Activated naive CD4-positive, alpha-beta T cell treated with anti-CD3 and anti-CD28 coated beads for 36 hours (primary cell): ENCODE data around the gene OR2C3. TPM values are rescaled to one million over a fixed set of nuclear protein-coding genes. Genes with fewer than 3 reads are reported as not detected.

ENCODE experiments used
- CTCF ChIA-PET: fragments of 350-600 bp; sonication (Branson Sonifier 250); formaldehyde crosslinking; loops from one replicate; lab custom pipeline; 2021; ENCODE audit warnings: antibody characterized with exemption; lab: Charles Lee
- DNase-seq: peaks from one replicate; pipeline ENCODE4 v3.0.0-alpha.2; 2020
- H3K27ac Mint-ChIP-seq: one replicate; pipeline ENCODE4 v1.8.0; 2021; ENCODE audit warnings: mild to moderate bottlenecking, mixed read lengths
- H3K27me3 Mint-ChIP-seq: one replicate; pipeline ENCODE4 v1.8.0; 2021; ENCODE audit warnings: low read depth, mixed read lengths
- H3K36me3 Mint-ChIP-seq: one replicate; pipeline ENCODE4 v1.8.0; 2021; ENCODE audit warnings: low read depth, mixed read lengths
- H3K4me1 Mint-ChIP-seq: one replicate; pipeline ENCODE4 v1.8.0; 2021; ENCODE audit warnings: low read depth, mixed read lengths
- H3K4me3 Mint-ChIP-seq: one replicate; pipeline ENCODE4 v1.8.0; 2021; ENCODE audit warnings: mild to moderate bottlenecking, moderate library complexity, mixed read lengths
- H3K9me3 Mint-ChIP-seq: one replicate; pipeline ENCODE4 v1.8.0; 2021; ENCODE audit warnings: mixed read lengths
- intact Hi-C: fragments of 100-400 bp; cut with micrococcal nuclease; formaldehyde crosslinking; loops from one replicate; pipeline ENCODE4 v1.15.1; 2023
- total RNA-seq, 2 experiments: library from RNA; stranded (reverse); gene quantifications; one replicate each; pipeline ENCODE4 v1.2.3, GENCODE V29; 2021

Gene OR2C3
- total RNA-seq = not detected

DNA sequence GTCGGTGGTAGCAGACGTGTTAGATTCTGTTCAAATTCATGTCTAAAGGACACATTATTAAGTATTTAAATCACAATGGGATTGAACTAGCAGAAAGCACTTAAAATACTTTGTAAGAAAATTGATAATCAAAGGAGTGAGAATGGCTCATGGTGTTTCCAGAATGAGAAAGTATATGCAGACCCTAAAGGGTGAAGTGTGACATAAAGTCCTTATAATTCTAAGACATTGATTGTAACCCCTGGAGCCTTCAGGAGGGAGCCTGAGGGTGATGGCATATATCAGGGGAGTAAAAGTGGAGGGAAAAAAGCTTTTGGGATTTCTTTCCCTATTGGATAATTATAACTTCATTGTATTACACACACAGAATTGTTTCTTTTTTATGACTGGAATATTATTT is at the start of gene OR2C3:
OR2C3 (minus strand) TSS at position 101 of the 400 bp plus-strand sequence. CDS start 3,929 bp downstream, outside the sequence.
- H3K27ac Mint-ChIP-seq = no peak within 1 kb of the TSS
- intact Hi-C loops = no loop called here
- CTCF ChIA-PET = no interaction called here
- H3K9me3 Mint-ChIP-seq = no peaks in the 10 kb centered on the region
- no peak within 1 kb of the TSS for H3K4me3 Mint-ChIP-seq
- peaks cover 17% of the 10 kb centered on the region for H3K27me3 Mint-ChIP-seq
- H3K4me1 Mint-ChIP-seq = no peaks in the 10 kb centered on the region
- DNase-seq = no peak
- no peaks in the 10 kb centered on the region for H3K36me3 Mint-ChIP-seq

GRCh38 chr1:247578946-247579460 is 42.8 kb upstream of the OR2C3 start:
- Mint-ChIP-seq H3K4me1 (no peaks in the 10 kb centered on the region), H3K27me3 (peaks cover 12% of the 10 kb centered on the region), H3K9me3 (no peaks in the 10 kb centered on the region), H3K4me3 (no peak overlapping the region), H3K27ac (no peak overlapping the region), H3K36me3 (no peaks in the 10 kb centered on the region)
- DNase-seq = no peak
- intact Hi-C loops = no loop called here
- CTCF ChIA-PET = interaction anchor here (1.2 to 2.1 kb wide), 2 partner anchors 189 to 206 kb away, joined by 3 to 10 read pairs; no protein-coding TSS in a partner anchor

DNA sequence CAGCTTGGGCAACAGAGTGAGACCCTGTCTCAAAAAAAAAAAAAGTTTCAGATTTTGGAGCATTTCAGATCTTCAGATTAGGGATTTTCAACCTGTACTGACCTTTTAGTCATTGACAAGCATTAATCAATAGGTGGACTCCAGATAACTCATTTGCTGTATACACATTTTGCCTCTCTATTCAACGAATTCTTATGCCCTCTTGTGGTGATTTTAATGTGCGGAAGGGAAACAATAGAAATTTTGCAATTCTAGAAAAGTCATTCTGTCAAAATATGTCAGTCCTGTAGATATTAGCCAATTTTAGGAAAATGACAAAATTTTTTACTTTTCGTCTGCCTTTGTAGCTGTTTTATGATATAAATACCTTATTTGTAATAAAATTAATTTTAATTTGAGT is 40.3 kb upstream of the OR2C3 start:
- Mint-ChIP-seq H3K9me3 (no peaks in the 10 kb centered on the region), H3K27ac (no peak overlapping the region), H3K4me1 (no peaks in the 10 kb centered on the region), H3K27me3 (peaks cover 17% of the 10 kb centered on the region), H3K36me3 (no peaks in the 10 kb centered on the region), H3K4me3 (no peak overlapping the region)
- CTCF ChIA-PET = interaction anchor here (0.9 kb wide), 1 partner anchor 187 kb away, joined by 3 read pairs; no protein-coding TSS in a partner anchor
- DNase-seq = no peak
- intact Hi-C loops = loop anchor here (1.0 kb wide), 2 partner anchors 186 to 204 kb away; no protein-coding TSS in a partner anchor

DNA sequence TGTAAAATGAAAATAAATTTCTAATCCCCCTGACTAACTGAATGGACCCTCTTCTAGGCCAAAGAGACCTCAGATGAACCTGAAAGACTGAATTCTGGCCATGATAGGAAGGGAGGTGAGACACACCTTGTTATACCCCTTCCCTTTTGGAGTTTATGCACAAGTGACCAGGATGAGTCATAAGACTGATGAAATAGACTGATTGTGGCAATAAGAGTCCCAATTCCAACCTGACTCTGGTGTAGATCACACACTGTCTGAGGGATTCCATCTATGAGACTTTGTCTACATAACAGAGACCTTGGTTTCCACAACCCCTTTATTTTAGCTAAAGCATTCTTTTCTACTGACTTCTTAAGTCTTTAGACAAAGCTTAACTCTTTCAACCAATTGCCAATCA is 38.4 kb upstream of the OR2C3 start:
- Mint-ChIP-seq H3K9me3 (peaks cover 11% of the 10 kb centered on the region), H3K27ac (no peak overlapping the region), H3K4me1 (no peaks in the 10 kb centered on the region), H3K4me3 (no peak overlapping the region), H3K36me3 (no peaks in the 10 kb centered on the region), H3K27me3 (peaks cover 17% of the 10 kb centered on the region)
- CTCF ChIA-PET = interaction anchor here (0.6 kb wide), 1 partner anchor 165 kb away, joined by 3 read pairs; no protein-coding TSS in a partner anchor
- DNase-seq = no peak
- intact Hi-C loops = no loop called here

GRCh38 chr1:247574236-247574635 is 38.0 kb upstream of the OR2C3 start:
- Mint-ChIP-seq H3K27ac (no peak overlapping the region), H3K9me3 (peaks cover 11% of the 10 kb centered on the region), H3K27me3 (peaks cover 17% of the 10 kb centered on the region), H3K4me3 (no peak overlapping the region), H3K36me3 (no peaks in the 10 kb centered on the region), H3K4me1 (no peaks in the 10 kb centered on the region)
- CTCF ChIA-PET = no interaction called here
- intact Hi-C loops = no loop called here
- DNase-seq = no peak

DNA sequence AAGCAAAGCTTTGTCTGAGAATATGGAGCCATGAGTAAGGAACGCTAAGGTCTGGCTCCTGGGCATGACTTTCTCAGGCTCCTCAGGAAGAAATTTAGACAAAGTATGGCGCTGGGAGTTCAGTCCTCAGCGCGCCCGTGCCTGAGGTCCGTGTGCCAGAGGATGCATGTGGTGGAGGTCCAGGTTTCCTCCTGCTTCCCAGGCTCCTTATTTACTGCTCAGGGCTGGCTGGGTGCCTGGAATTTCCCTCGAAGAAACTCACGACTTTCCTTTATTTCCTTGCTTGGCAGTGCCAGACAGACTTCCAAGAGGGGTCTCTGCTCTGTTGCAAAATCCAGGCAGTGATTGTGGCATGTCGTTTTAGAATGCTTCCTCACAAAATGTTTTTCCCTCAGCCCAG is 26.0 kb upstream of the OR2C3 start:
- no peaks in the 10 kb centered on the region for H3K9me3 Mint-ChIP-seq
- H3K27ac Mint-ChIP-seq = no peak overlapping the region
- peaks cover 2% of the 10 kb centered on the region for H3K27me3 Mint-ChIP-seq
- H3K4me1 Mint-ChIP-seq = peaks cover 3% of the 10 kb centered on the region
- CTCF ChIA-PET = no interaction called here
- H3K36me3 Mint-ChIP-seq = no peaks in the 10 kb centered on the region
- DNase-seq = no peak
- intact Hi-C loops = no loop called here
- no peak overlapping the region for H3K4me3 Mint-ChIP-seq

DNA sequence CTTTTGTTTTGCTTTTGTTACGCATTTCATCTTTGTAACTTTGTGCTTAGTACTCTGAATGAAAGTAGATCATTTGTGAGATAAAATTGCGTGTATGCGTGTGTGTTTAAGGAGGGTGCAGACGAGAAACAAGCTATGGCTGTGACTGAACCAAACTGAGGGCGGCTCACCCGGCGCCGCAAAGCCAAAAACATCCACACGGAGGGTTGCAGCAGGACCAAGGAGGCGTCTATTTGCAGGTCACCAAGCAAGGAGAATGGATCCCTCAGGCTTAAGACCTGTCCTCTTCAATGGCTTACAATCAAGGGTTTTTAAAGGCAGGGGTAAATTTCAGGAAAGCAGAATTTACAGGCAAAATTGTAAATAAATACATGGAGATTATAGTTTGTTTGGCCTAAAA is 25.5 kb upstream of the OR2C3 start:
- CTCF ChIA-PET = no interaction called here
- peaks cover 3% of the 10 kb centered on the region for H3K4me1 Mint-ChIP-seq
- H3K27ac Mint-ChIP-seq = no peak overlapping the region
- peaks cover 2% of the 10 kb centered on the region for H3K27me3 Mint-ChIP-seq
- H3K9me3 Mint-ChIP-seq = no peaks in the 10 kb centered on the region
- intact Hi-C loops = no loop called here
- no peak overlapping the region for H3K4me3 Mint-ChIP-seq
- DNase-seq = no peak
- no peaks in the 10 kb centered on the region for H3K36me3 Mint-ChIP-seq

DNA sequence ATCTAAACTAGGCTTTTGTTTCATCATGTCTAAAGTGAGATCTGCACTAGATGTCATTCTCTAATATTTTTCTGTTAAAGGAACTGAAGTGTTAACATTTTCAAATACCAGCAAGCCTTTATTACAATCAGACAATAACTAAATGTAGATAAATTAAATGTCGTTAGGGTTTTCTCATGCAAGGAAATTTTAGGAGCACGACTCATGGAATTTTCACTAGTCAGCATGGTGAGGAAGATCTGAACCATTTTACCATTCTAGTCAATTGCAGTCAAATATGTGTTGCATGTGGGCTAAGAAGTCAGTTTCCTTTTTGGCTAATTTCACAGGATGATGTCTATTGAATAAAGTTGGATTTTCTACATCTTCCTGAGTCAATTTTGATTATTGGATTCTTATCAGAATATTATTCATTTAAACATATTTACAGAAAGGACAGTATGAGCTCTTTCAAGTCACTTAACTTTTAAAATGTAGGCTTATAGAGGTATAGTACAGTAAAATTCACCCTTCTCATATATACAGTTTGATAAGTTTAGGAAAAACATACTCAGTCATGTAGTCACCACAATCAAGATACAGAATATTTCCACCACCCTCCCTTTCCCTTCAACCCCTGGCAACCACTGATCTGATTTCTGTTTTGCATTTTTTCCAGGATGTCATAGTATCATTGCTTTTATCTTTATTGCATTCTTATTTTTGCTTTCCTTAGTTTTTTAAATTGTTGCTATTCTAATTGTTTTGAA is 21.9 kb upstream of the OR2C3 start:
- H3K36me3 Mint-ChIP-seq = no peaks in the 10 kb centered on the region
- peaks cover 3% of the 10 kb centered on the region for H3K4me1 Mint-ChIP-seq
- H3K27ac Mint-ChIP-seq = no peak overlapping the region
- CTCF ChIA-PET = no interaction called here
- intact Hi-C loops = no loop called here
- H3K4me3 Mint-ChIP-seq = no peak overlapping the region
- peaks cover 2% of the 10 kb centered on the region for H3K27me3 Mint-ChIP-seq
- DNase-seq = no peak
- no peaks in the 10 kb centered on the region for H3K9me3 Mint-ChIP-seq

DNA sequence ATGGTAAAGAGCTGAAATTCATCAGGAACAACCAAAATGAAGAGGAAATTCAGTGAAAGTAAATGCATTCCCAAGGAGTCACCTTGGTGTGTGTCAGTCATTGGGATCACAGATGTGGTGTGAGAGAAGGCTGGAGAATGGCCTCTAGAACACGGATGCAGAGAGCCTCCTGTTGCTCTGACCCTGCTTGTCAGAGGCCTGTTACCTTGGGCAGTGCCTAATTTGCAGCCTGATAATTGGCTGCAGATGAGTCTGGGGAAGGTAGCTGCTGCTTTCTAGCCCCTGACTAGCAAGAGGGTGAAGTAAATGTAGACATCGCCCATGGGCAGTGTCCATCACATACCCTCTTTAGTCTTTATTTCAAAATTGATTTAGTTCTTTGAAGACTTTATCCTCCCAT is 16.0 kb upstream of the OR2C3 start:
- Mint-ChIP-seq H3K27me3 (peaks cover 19% of the 10 kb centered on the region), H3K9me3 (no peaks in the 10 kb centered on the region), H3K27ac (no peak overlapping the region), H3K4me1 (peaks cover 9% of the 10 kb centered on the region), H3K4me3 (no peak overlapping the region), H3K36me3 (no peaks in the 10 kb centered on the region)
- intact Hi-C loops = no loop called here
- no peak for DNase-seq
- CTCF ChIA-PET = no interaction called here

- Mint-ChIP-seq H3K4me1 (peaks cover 9% of the 10 kb centered on the region), H3K36me3 (no peaks in the 10 kb centered on the region), H3K27me3 (peaks cover 23% of the 10 kb centered on the region), H3K9me3 (no peaks in the 10 kb centered on the region), H3K4me3 (no peak overlapping the region), H3K27ac (no peak overlapping the region)
- CTCF ChIA-PET = no interaction called here
- intact Hi-C loops = no loop called here
- no peak for DNase-seq
These were observed 15.5 kb upstream of the OR2C3 start for GRCh38 chr1:247551721-247552120.

GRCh38 chr1:247548769-247549182 is 12.5 kb upstream of the OR2C3 start, which contains the start of gene GCSAML:
Gene GCSAML, plus strand, starts transcription at chr1:247549134. Its CDS starts 58 bp downstream, at chr1:247549192.
- Mint-ChIP-seq H3K36me3 (no peaks in the 10 kb centered on the region), H3K9me3 (no peaks in the 10 kb centered on the region), H3K4me1 (peaks cover 9% of the 10 kb centered on the region), H3K27ac (no peak within 1 kb of the TSS), H3K4me3 (no peak within 1 kb of the TSS), H3K27me3 (peaks cover 25% of the 10 kb centered on the region)
- intact Hi-C loops = no loop called here
- CTCF ChIA-PET = no interaction called here
- no peak for DNase-seq

DNA sequence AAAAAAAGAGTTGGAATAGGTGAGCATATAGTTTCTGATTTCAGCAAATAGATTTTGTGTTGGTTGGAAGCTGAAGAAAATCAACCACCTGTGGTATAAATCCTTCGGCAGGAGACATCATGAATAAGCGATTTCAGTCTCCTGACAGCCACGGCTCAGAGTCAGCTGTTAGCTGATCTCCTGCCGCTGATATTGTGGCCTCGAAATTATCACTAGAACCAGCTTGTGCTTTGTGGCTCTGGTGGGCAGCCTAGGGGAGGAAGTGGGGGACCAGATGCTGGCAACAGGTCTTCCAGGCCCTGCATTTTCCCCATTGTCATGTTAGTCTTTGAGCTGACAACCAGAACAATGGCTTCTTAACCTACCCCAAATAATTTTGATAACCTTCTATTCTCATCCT is 11.9 kb upstream of the OR2C3 start:
- peaks cover 9% of the 10 kb centered on the region for H3K4me1 Mint-ChIP-seq
- intact Hi-C loops = no loop called here
- no peak for DNase-seq
- H3K36me3 Mint-ChIP-seq = no peaks in the 10 kb centered on the region
- CTCF ChIA-PET = no interaction called here
- peaks cover 25% of the 10 kb centered on the region for H3K27me3 Mint-ChIP-seq
- no peaks in the 10 kb centered on the region for H3K9me3 Mint-ChIP-seq
- H3K27ac Mint-ChIP-seq = no peak overlapping the region
- no peak overlapping the region for H3K4me3 Mint-ChIP-seq

DNA sequence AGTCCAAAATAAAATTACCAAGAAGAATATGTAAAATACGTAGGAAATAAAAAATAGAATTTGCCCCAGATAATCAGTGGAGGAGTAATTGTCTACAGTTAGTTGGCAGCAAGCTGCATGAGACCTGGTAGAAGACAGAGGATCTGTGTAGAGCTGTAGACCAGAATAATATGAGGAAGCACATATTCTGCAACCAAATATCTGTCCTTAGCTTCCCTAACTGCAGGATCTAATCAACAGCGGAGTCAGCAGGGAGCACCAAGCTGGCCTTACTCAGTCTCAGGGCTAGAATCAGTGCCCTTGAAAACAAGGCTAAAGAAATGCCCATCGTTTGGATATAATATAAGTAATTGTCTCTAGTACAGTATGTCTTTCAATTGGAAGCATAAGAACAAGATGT is 6.6 kb upstream of the OR2C3 start:
- H3K9me3 Mint-ChIP-seq = no peaks in the 10 kb centered on the region
- no peak for DNase-seq
- H3K27ac Mint-ChIP-seq = no peak overlapping the region
- intact Hi-C loops = no loop called here
- H3K27me3 Mint-ChIP-seq = peaks cover 21% of the 10 kb centered on the region
- no peaks in the 10 kb centered on the region for H3K36me3 Mint-ChIP-seq
- no peaks in the 10 kb centered on the region for H3K4me1 Mint-ChIP-seq
- no peak overlapping the region for H3K4me3 Mint-ChIP-seq
- CTCF ChIA-PET = no interaction called here
